ENCODE data around the gene ABCB9.

ABCB9 gene

DNA sequence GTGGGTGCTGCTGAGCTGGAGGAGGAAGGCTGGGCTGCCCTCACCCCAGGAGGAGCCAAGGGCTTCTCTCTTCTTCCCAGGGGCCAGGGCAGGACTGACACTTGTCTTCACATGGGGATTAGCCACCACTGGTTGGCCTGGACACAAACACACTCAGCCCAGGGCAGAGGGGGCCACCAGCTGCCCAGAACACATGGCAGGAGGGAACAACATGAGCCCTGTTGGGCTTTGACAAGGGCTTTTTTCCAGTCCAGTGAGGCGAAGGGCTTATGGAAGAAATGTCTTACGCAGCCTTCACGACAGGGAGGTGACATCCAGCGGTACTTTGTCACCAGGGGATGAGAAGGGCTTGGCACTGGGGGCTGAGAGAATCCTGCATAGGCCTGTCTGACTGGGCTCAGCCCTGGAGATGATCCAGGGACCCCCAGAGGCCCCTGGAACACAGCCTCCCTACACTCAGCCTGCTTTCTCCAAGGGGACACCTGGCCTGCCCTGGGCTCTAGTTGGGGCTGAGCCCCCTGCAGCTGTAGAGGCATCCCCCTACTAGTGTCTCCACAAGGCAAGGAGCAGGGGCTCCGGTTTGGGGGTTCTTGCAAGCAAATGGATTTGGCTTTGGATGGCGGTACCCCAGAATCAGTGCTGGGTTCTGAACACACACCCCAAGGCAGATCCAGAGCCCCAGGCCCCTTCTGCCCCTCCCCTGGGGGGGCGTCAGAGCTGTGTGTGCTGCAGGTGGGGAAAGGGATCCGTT is 33.1 kb upstream of the ABCB9 start:
- no peak overlapping the region for H3K4me3 ChIP-seq (ENCODE audit: low read depth, low read length)
- no peak for DNase-seq (ENCODE audit: low read depth)
- TF ChIP-seq, protein P1, sequence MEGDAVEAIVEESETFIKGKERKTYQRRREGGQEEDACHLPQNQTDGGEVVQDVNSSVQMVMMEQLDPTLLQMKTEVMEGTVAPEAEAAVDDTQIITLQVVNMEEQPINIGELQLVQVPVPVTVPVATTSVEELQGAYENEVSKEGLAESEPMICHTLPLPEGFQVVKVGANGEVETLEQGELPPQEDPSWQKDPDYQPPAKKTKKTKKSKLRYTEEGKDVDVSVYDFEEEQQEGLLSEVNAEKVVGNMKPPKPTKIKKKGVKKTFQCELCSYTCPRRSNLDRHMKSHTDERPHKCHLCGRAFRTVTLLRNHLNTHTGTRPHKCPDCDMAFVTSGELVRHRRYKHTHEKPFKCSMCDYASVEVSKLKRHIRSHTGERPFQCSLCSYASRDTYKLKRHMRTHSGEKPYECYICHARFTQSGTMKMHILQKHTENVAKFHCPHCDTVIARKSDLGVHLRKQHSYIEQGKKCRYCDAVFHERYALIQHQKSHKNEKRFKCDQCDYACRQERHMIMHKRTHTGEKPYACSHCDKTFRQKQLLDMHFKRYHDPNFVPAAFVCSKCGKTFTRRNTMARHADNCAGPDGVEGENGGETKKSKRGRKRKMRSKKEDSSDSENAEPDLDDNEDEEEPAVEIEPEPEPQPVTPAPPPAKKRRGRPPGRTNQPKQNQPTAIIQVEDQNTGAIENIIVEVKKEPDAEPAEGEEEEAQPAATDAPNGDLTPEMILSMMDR (IDR thresholded peaks at IDR 0.05; ENCODE audit: control insufficient read depth, extremely low read depth, insufficient read depth) = no peak

DNA sequence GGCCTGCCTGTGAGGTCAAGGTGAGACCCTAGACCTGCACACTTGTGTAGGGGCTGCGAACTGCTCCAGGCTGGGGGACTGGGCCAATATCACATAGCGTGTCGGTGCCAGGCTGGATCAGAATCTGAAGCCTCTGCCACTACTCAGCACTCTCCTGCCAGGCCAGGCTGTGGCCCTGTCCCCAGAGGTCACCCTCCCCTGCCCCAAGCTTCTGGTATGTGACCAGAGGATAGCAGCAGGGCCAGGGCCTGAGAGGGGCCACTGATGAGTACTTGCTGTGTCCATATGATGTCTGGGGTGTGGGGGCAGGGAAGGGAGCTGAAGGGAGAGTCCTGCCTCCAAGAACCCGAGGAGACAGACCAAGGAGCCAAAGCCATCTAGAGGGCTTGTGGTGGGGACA is 32.1 kb upstream of the ABCB9 start:
- TF ChIP-seq, protein P1 (IDR thresholded peaks at IDR 0.05; ENCODE audit: control insufficient read depth, extremely low read depth, insufficient read depth) = no peak

DNA sequence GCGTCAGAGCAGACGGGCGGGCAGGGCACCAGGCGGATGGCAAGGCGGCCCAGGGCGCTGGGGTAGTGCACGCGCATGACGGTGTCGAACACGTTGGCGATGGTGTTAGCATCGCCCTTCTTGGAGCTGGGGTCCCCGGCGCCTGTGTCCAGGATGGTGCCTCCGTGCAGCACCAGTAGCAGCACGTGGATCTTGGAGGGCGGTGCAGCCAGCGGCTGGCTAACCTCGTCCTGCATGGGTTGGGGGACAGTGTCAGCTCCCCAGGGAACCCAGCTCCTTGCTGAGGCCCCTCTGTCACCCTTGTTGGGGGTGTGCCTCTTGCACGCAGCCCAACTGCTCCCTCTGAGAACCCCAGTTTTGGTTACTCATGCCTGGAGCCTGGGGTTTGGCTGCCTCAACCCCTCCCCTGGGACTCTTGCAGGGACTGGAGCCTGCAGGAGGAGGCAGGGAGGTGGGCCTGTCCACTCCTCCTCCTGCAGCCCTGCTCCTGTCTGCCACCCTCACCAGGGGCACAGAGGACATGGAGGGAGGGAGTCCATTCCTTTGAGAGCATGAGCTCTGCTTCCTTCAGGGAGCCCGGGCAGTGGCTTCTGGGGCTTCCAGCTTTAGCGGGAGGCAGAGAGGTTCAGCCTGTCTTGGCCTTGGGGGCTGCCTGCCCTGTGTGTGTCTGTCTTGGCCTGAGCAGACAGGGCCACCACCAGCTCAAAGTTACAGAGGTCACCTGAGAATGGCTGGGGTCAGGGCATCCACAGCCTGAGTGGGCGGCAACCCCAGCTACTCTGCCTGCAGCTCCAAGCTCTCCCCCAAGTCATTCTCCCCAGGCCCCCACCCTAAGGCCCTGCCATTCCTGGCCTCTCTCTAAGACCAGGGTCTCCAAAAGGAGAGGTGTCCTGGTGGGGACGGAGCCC is 31.3 kb upstream of the ABCB9 start:
- TF ChIP-seq, protein P1 (IDR thresholded peaks at IDR 0.05; ENCODE audit: control insufficient read depth, extremely low read depth, insufficient read depth) = no peak
- DNase-seq (ENCODE audit: low read depth) = no peak
- no peak overlapping the region for H3K4me3 ChIP-seq (ENCODE audit: low read depth, low read length)

More for the DNA sequence above, 32.1 kb upstream of the ABCB9 start:
- H3K4me3 ChIP-seq (ENCODE audit: low read depth, low read length) = no peak overlapping the region
- no peak for DNase-seq (ENCODE audit: low read depth)

DNA sequence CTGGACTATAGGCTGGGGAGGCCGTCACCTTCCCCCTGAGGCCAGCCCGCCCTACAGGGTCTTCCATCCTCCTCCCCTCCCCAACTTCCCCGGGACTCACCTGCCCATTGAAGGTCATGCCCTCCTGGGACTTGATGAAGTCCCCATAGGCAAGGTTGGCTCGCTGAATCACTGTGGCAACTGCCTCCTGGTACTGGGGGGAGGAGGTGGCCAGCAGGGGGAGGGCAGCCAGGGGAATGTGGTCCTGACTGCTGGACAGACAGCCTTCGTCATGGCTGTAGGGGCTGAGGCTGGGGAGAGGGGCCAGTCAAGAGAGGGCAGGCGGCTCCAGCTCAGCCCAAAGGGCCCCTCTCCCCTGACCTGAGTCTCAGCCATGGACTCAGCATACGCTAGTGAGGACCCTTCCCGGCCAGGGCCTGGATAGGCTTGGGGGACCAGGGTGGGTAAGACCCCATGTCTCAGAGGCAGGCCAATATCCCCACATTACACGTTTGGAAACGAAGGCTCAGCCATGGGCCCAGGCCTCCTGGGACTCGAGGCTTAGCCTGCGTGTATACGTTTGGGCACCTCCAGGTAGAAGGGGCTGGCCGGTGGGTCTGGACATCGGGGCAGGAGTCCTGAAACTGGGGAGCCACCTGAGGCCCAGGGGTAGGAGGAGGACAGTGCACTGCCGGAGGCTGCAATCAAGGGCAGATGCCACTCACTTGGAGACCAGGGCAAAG is 30.5 kb upstream of the ABCB9 start:
- no peak overlapping the region for H3K4me3 ChIP-seq (ENCODE audit: low read depth, low read length)
- TF ChIP-seq, protein P1 (IDR thresholded peaks at IDR 0.05; ENCODE audit: control insufficient read depth, extremely low read depth, insufficient read depth) = no peak
- no peak for DNase-seq (ENCODE audit: low read depth)

DNA sequence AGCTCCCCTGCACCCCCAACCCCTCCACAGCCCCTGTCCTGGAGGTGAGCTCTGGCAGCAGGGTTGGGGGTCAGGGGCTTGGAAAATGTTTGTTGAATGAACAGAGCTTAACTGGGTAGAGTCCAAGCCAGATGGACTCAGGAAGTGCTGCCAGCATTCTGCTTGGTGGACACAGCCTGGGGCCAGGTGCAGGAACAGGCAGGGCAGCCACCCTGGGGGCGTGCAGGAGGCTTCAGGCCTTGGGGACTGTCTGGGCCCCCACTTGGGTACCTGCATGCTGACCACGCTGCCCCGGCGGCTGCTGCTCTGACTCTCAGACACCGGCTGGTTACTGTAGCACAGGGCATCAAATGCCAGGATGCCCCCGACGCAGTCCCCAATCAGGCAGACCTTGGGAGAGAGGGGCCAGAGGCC is 29.9 kb upstream of the ABCB9 start:
- no peak for DNase-seq (ENCODE audit: low read depth)
- no peak overlapping the region for H3K4me3 ChIP-seq (ENCODE audit: low read depth, low read length)
- TF ChIP-seq, protein P1 (IDR thresholded peaks at IDR 0.05; ENCODE audit: control insufficient read depth, extremely low read depth, insufficient read depth) = no peak

DNA sequence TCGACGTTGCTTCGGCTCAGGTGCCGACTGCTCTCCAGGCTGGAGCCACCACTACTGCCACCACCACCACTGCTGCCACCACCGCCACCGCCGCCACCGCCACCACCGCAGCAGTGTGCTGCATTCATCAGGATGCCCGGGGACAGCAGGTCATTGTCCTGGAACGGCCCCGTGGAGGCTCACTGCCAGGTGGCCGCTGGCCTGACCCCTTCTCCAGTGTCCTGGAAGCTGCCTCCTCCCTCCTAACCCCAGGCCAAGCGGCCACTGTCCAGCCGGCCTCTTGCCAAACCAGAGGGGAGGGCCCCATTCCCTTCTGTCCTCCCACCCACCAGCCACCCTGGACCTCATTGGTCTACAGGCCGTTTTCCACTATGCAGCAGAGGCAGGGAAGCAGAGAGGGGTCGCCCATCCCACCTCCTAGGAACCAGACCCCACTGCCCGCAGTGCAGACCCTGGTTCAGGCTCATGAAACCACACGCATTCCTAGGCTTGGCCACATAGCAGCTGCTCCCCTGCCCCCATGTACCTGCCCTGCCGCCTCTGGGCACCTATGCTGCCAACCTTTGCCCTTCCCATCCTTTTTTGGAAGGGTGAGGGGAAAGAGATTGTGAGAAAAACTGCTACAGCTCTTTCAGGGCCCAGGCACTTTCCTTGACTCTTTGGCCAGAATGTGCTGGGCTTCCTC is 29.4 kb upstream of the ABCB9 start:
- DNase-seq (ENCODE audit: low read depth) = no peak
- no peak overlapping the region for H3K4me3 ChIP-seq (ENCODE audit: low read depth, low read length)
- TF ChIP-seq, protein P1 (IDR thresholded peaks at IDR 0.05; ENCODE audit: control insufficient read depth, extremely low read depth, insufficient read depth) = no peak
